Measurements from ENCODE around the gene MYO5A. TPM values are rescaled to one million over a fixed set of nuclear protein-coding genes. Genes with fewer than 3 reads are reported as not detected.
"Not testable (repeated sequence)": the region's sequence is repeated elsewhere in the genome, so short reads cannot be mapped to it uniquely, and the experiment has no call there.

Gene MYO5A
- total RNA-seq, 6 donors from 2014 or later: 24.8 to 76.5 (median 35.5) TPM

- 6 to 8% methylated on average over 54 to 72 of the region's 82 CpGs for WGBS, 2 donors
- Histone ChIP-seq H3K4me1 (peaks cover 32 to 39% (median 34%) of the 10 kb centered on the region in 4 donors), H3K36me3 (no peaks in the 10 kb centered on the region), H3K27me3 (no peaks in the 10 kb centered on the region), H3K4me3 (peak within 1 kb of the TSS; percentile 69 to 81 (median 78)), H3K9me3 (no peaks in the 10 kb centered on the region), H3K27ac (peak within 1 kb of the TSS; percentile 95 to 99 (median 97))
- TF ChIP-seq EP300 (IDR thresholded peaks at IDR 0.05): peak in 1 of 4 donors; percentile 35
- TF ChIP-seq CTCF (IDR thresholded peaks at IDR 0.05): peak in 2 of 6 experiments; percentile 38 to 51
- peak; percentile 78 to 86 for TF ChIP-seq POLR2AphosphoS5 (IDR thresholded peaks at IDR 0.05)
- TF ChIP-seq POLR2A (IDR thresholded peaks at IDR 0.05): peak in 3 of 4 donors; percentile 71 to 89 (median 88)
- peak; percentile 93 to 95 for ATAC-seq (ENCODE audit: low FRiP score in 2 of 2)
- peak; percentile 94 to 97 for DNase-seq
Measured at GRCh38 chr15:52568601-52569585, 40.2 kb upstream of the MYO5A start, which contains the start of gene ARPP19. Gene ARPP19, minus strand, starts transcription at chr15:52569030. Its CDS starts 138 bp downstream, at chr15:52568892.

GRCh38 chr15:52567871-52568600, 39.4 kb upstream of the MYO5A start:
- DNase-seq (peak in 1 of 2 donors; percentile 54), ATAC-seq (ENCODE audit: low FRiP score in 2 of 2) (peak; percentile 37 to 67)
- 3 to 5% methylated on average over 25 of the region's 25 CpGs for WGBS, 2 donors
- Histone ChIP-seq H3K36me3 (no peaks in the 10 kb centered on the region), H3K27ac (peak overlapping the region; percentile 95 to 99 (median 97)), H3K4me1 (peaks cover 32 to 40% (median 34%) of the 10 kb centered on the region in 4 donors), H3K27me3 (no peaks in the 10 kb centered on the region), H3K4me3 (peak overlapping the region; percentile 69 to 81 (median 78)), H3K9me3 (no peaks in the 10 kb centered on the region)
- TF ChIP-seq POLR2A (IDR thresholded peaks at IDR 0.05) (no peak), CTCF (IDR thresholded peaks at IDR 0.05) (no peak), POLR2AphosphoS5 (IDR thresholded peaks at IDR 0.05) (no peak), EP300 (IDR thresholded peaks at IDR 0.05) (no peak)

GRCh38 chr15:52566889-52567288, 38.2 kb upstream of the MYO5A start:
- Histone ChIP-seq H3K36me3 (no peaks in the 10 kb centered on the region), H3K4me1 (peaks cover 32 to 40% (median 34%) of the 10 kb centered on the region in 4 donors), H3K27ac (peak overlapping the region in 2 of 4 donors; percentile 16 to 96), H3K4me3 (peak overlapping the region in 2 of 4 donors; percentile 78 to 81), H3K27me3 (no peaks in the 10 kb centered on the region), H3K9me3 (no peaks in the 10 kb centered on the region)
- no peak for TF ChIP-seq POLR2A (IDR thresholded peaks at IDR 0.05)
- TF ChIP-seq CTCF (IDR thresholded peaks at IDR 0.05): no peak
- TF ChIP-seq POLR2AphosphoS5 (IDR thresholded peaks at IDR 0.05): no peak
- no peak for TF ChIP-seq EP300 (IDR thresholded peaks at IDR 0.05)
- ATAC-seq (ENCODE audit: low FRiP score in 2 of 2) (no peak), DNase-seq (no peak)
- 48 to 57% methylated on average over 4 of the region's 4 CpGs for WGBS, 2 donors

- not testable (repeated sequence) for ATAC-seq (ENCODE audit: low FRiP score in 2 of 2); H3K9me3 ChIP-seq; DNase-seq; H3K4me3 ChIP-seq; H3K36me3 ChIP-seq; H3K27me3 ChIP-seq
- 91% methylated on average over 13 of the region's 13 CpGs for WGBS, 2 donors
- peak overlapping the region in 1 of 4 donors; percentile 96 for H3K27ac ChIP-seq
- H3K4me1 ChIP-seq: peaks cover 38 to 51% (median 40%) of the 10 kb centered on the region in 4 donors
Measured at GRCh38 chr15:52565417-52566358, 37.0 kb upstream of the MYO5A start.
